ENCODE measurements around the gene CHST11.

- TF ChIP-seq POLR2A (IDR thresholded peaks at IDR 0.05) (no peak), CTCF (IDR thresholded peaks at IDR 0.05) (no peak)
Measured at GRCh38 chr12:104637604-104638003, 180.9 kb downstream of the CHST11 start.

Measured in sigmoid colon (tissue), 3 donors.